ENCODE data around the gene OPCML. TPM values are rescaled to one million over a fixed set of nuclear protein-coding genes. Genes with fewer than 3 reads are reported as not detected.

The OPCML gene
- total RNA-seq, 2 donors from 2014 or later: not detected

GRCh38 chr11:132944569-132944944 lies 587.7 kb downstream of the OPCML start:
- H3K36me3 ChIP-seq: no peaks in the 10 kb centered on the region
- no peaks in the 10 kb centered on the region for H3K9me3 ChIP-seq
- TF ChIP-seq CTCF (IDR thresholded peaks at IDR 0.05): no peak
- ATAC-seq (ENCODE audit: insufficient number of reproducible peaks, low FRiP score, low read depth) (no peak), DNase-seq (ENCODE audit: low spot score) (no peak)
- no peaks in the 10 kb centered on the region for H3K4me1 ChIP-seq (ENCODE audit: control insufficient read depth in 1 of 2, low read depth in 2 of 2)
- no peak overlapping the region for H3K4me3 ChIP-seq
- H3K27me3 ChIP-seq (replicated peaks; ENCODE audit: insufficient read depth): no peaks in the 10 kb centered on the region
- no peak overlapping the region for H3K27ac ChIP-seq

GRCh38 chr11:132943706-132944568 lies 588.4 kb downstream of the OPCML start:
- no peaks in the 10 kb centered on the region for H3K9me3 ChIP-seq
- H3K36me3 ChIP-seq: no peaks in the 10 kb centered on the region
- ATAC-seq (ENCODE audit: insufficient number of reproducible peaks, low FRiP score, low read depth) (no peak), DNase-seq (ENCODE audit: low spot score) (no peak)
- H3K27me3 ChIP-seq (replicated peaks; ENCODE audit: insufficient read depth): no peaks in the 10 kb centered on the region
- H3K27ac ChIP-seq: no peak overlapping the region
- no peak overlapping the region for H3K4me3 ChIP-seq
- no peak for TF ChIP-seq CTCF (IDR thresholded peaks at IDR 0.05)
- no peaks in the 10 kb centered on the region for H3K4me1 ChIP-seq (ENCODE audit: control insufficient read depth in 1 of 2, low read depth in 2 of 2)

- H3K36me3 ChIP-seq: no peaks in the 10 kb centered on the region
- H3K27me3 ChIP-seq (replicated peaks; ENCODE audit: insufficient read depth): no peaks in the 10 kb centered on the region
- no peak overlapping the region for H3K27ac ChIP-seq
- no peak for DNase-seq (ENCODE audit: low spot score)
- TF ChIP-seq CTCF (IDR thresholded peaks at IDR 0.05): no peak
- H3K9me3 ChIP-seq: no peaks in the 10 kb centered on the region
- H3K4me1 ChIP-seq (ENCODE audit: control insufficient read depth in 1 of 2, low read depth in 2 of 2): no peaks in the 10 kb centered on the region
- no peak for ATAC-seq (ENCODE audit: insufficient number of reproducible peaks, low FRiP score, low read depth)
- no peak overlapping the region for H3K4me3 ChIP-seq
Measured at GRCh38 chr11:132943357-132943705, 589.0 kb downstream of the OPCML start.

GRCh38 chr11:132942611-132943356 lies 589.5 kb downstream of the OPCML start:
- H3K27ac ChIP-seq: no peak overlapping the region
- no peaks in the 10 kb centered on the region for H3K36me3 ChIP-seq
- ATAC-seq (ENCODE audit: insufficient number of reproducible peaks, low FRiP score, low read depth) (no peak), DNase-seq (ENCODE audit: low spot score) (no peak)
- TF ChIP-seq CTCF (IDR thresholded peaks at IDR 0.05): no peak
- no peaks in the 10 kb centered on the region for H3K9me3 ChIP-seq
- H3K4me1 ChIP-seq (ENCODE audit: control insufficient read depth in 1 of 2, low read depth in 2 of 2): no peaks in the 10 kb centered on the region
- H3K27me3 ChIP-seq (replicated peaks; ENCODE audit: insufficient read depth): no peaks in the 10 kb centered on the region
- H3K4me3 ChIP-seq: no peak overlapping the region

- no peak overlapping the region for H3K27ac ChIP-seq
- no peak for DNase-seq (ENCODE audit: low spot score)
- ATAC-seq (ENCODE audit: insufficient number of reproducible peaks, low FRiP score, low read depth): no peak
Measured at GRCh38 chr11:132941761-132942160, 590.5 kb downstream of the OPCML start.

More at GRCh38 chr11:132941761-132942160, 590.5 kb downstream of the OPCML start:
- H3K9me3 ChIP-seq: no peaks in the 10 kb centered on the region
- no peak for TF ChIP-seq CTCF (IDR thresholded peaks at IDR 0.05)
- H3K27me3 ChIP-seq (replicated peaks; ENCODE audit: insufficient read depth): no peaks in the 10 kb centered on the region
- H3K36me3 ChIP-seq: no peaks in the 10 kb centered on the region
- H3K4me3 ChIP-seq: no peak overlapping the region
- H3K4me1 ChIP-seq (ENCODE audit: control insufficient read depth in 1 of 2, low read depth in 2 of 2): no peaks in the 10 kb centered on the region

Measured in thoracic aorta (tissue), 2 donors.